Measurements from ENCODE around the gene STUM. TPM values are rescaled to one million over a fixed set of nuclear protein-coding genes. Genes with fewer than 3 reads are reported as not detected.
A peak's percentile ranks its signal among the peaks of the same experiment; 100 is the strongest.

Gene STUM
- total RNA-seq, 6 experiments from 2014 or later: 0.06 to 0.68 (median 0.13) TPM; not detected in 2

DNA sequence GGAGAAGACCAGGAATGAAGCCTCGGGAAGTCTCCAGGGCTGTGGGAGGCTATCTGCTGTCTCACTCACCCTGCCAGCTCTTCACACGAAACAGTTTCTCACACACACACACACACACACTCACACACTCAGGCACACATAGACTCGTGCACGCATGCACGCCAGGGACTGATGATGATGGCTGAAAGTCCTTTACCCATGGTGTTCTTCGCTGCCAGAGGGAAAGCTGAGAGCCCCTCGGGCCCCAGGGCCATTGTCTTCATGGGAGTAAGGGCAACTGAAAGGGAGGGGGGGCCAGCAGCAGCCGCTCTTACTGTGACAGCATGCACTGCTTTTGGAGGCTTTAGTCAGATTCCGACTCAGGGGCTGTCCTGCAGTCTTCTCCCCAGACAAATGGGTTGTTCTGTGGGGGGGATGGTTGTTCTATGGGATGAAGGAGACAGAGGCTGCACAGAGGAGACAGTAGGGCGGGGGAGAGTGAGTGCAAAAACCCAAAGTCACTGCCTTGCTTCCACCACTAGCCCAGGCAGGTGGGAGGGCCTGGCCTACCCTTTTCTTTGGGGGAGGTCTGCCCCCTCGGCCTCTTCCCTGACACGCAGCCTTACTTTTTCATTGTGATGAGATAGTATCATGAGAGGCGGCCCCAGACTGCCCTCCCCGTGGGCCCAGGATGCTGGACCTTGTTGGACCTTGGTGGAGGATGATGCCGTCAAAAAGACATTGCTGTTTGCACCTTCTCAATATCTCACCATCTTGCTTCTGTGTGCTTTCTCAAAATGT, 29.0 kb downstream of the STUM start:
- no peak overlapping the region for H3K4me3 ChIP-seq
- no peaks in the 10 kb centered on the region for H3K4me1 ChIP-seq
- H3K9me3 ChIP-seq: no peaks in the 10 kb centered on the region
- H3K27me3 ChIP-seq: no peaks in the 10 kb centered on the region
- H3K27ac ChIP-seq: no peak overlapping the region
- no peak for DNase-seq
- 72% methylated on average over 8 of the region's 15 CpGs for WGBS (ENCODE audit: insufficient coverage, low coverage, low lambda C conversion rate, missing lambda C conversion rate)
- TF ChIP-seq POLR2A (IDR thresholded peaks at IDR 0.05): no peak
- no peak for TF ChIP-seq CTCF (IDR thresholded peaks at IDR 0.05)
- no peaks in the 10 kb centered on the region for H3K36me3 ChIP-seq
- no peak for ATAC-seq
- intact Hi-C loops (cut with DNase I): no loop called here

DNA sequence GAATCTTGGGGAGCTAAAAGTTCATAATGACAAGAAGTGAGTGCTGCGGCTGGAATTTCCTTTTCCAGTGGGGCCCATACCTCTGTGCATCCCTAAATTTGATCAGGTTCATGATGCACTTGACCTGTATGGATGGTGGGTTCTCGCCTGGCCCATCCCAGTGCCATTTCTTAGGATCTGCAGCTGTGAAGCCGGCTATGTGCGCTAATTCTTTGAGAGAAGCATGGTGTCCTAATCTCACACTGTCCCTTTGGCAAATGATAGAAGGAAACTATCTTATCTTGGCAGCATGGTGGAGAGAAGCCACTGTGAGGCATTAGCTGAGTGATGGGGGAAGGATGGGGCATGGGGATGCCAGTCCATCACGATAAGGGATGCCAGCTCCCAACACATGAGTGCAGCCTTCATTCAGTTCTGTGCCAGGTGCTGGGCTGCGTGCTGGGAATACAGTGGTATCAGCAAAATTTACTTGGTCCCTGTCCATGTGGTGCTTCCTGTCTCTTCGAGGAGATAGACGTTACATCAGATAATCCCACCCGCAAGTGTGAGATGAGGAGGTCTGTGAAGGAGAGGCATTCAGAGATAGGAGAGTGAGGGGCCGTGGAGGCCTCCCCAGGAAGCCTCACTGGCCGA, 30.5 kb downstream of the STUM start:
- H3K4me3 ChIP-seq: no peak overlapping the region
- no peak for ATAC-seq
- TF ChIP-seq POLR2A (IDR thresholded peaks at IDR 0.05) (no peak), CTCF (IDR thresholded peaks at IDR 0.05) (no peak)
- intact Hi-C loops (cut with DNase I): no loop called here
- 68% methylated on average over 7 of the region's 11 CpGs for WGBS (ENCODE audit: insufficient coverage, low coverage, low lambda C conversion rate, missing lambda C conversion rate)
- no peaks in the 10 kb centered on the region for H3K4me1 ChIP-seq
- DNase-seq: no peak
- no peak overlapping the region for H3K27ac ChIP-seq
- no peaks in the 10 kb centered on the region for H3K36me3 ChIP-seq
- H3K27me3 ChIP-seq: no peaks in the 10 kb centered on the region
- H3K9me3 ChIP-seq: no peaks in the 10 kb centered on the region

- intact Hi-C loops (cut with DNase I): no loop called here
- Histone ChIP-seq H3K4me1 (no peaks in the 10 kb centered on the region), H3K27me3 (no peaks in the 10 kb centered on the region), H3K9me3 (no peaks in the 10 kb centered on the region), H3K4me3 (no peak overlapping the region), H3K36me3 (no peaks in the 10 kb centered on the region), H3K27ac (no peak overlapping the region)
- ATAC-seq (no peak), DNase-seq (no peak)
- WGBS (ENCODE audit: insufficient coverage, low coverage, low lambda C conversion rate, missing lambda C conversion rate): 86% methylated on average over 6 of the region's 6 CpGs
- TF ChIP-seq POLR2A (IDR thresholded peaks at IDR 0.05) (no peak), CTCF (IDR thresholded peaks at IDR 0.05) (no peak)
Observed at GRCh38 chr1:226579781-226580323, 31.3 kb downstream of the STUM start.

GRCh38 chr1:226580625-226581270, 32.2 kb downstream of the STUM start:
- H3K9me3 ChIP-seq: no peaks in the 10 kb centered on the region
- H3K27ac ChIP-seq: no peak overlapping the region
- H3K36me3 ChIP-seq: no peaks in the 10 kb centered on the region
- H3K27me3 ChIP-seq: no peaks in the 10 kb centered on the region
- DNase-seq (peak in 1 of 3 donors; percentile 7), ATAC-seq (no peak)
- TF ChIP-seq POLR2A (IDR thresholded peaks at IDR 0.05): no peak
- no peak for TF ChIP-seq CTCF (IDR thresholded peaks at IDR 0.05)
- H3K4me3 ChIP-seq: no peak overlapping the region
- intact Hi-C loops (cut with DNase I): no loop called here
- H3K4me1 ChIP-seq: no peaks in the 10 kb centered on the region
- WGBS (ENCODE audit: insufficient coverage, low coverage, low lambda C conversion rate, missing lambda C conversion rate): 77% methylated on average over 6 of the region's 6 CpGs

Data from right lobe of liver (tissue), 6 donors.